ENCODE results near the gene DNM3.

GRCh38 chr1:172408958-172409357 lies 567.7 kb downstream of the DNM3 start:
- TF ChIP-seq EZH2 (IDR thresholded peaks at IDR 0.05; ENCODE audit: borderline replicate concordance, low read length), result no peak
- TF ChIP-seq, protein P1, sequence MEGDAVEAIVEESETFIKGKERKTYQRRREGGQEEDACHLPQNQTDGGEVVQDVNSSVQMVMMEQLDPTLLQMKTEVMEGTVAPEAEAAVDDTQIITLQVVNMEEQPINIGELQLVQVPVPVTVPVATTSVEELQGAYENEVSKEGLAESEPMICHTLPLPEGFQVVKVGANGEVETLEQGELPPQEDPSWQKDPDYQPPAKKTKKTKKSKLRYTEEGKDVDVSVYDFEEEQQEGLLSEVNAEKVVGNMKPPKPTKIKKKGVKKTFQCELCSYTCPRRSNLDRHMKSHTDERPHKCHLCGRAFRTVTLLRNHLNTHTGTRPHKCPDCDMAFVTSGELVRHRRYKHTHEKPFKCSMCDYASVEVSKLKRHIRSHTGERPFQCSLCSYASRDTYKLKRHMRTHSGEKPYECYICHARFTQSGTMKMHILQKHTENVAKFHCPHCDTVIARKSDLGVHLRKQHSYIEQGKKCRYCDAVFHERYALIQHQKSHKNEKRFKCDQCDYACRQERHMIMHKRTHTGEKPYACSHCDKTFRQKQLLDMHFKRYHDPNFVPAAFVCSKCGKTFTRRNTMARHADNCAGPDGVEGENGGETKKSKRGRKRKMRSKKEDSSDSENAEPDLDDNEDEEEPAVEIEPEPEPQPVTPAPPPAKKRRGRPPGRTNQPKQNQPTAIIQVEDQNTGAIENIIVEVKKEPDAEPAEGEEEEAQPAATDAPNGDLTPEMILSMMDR (conservative IDR thresholded peaks at IDR 0.05 in 1 of 2, IDR thresholded peaks at IDR 0.05 in 1 of 2; ENCODE audit: extremely low read depth in 1 of 2, insufficient read depth in 1 of 2, low read depth in 1 of 2, low read length in 2 of 2), result no peak
